Activated CD8-positive, alpha-beta memory T cell treated with anti-CD3 and anti-CD28 coated beads, Interleukin-2, amount 50 U/mL, for 24 hours (primary cell): ENCODE measurements around the gene BRF1.
"Not testable (repeated sequence)": the region's sequence is repeated elsewhere in the genome, so short reads cannot be mapped to it uniquely, and the experiment has no call there.

ENCODE experiments used
- DNase-seq: peaks from one replicate; pipeline ENCODE4 v3.0.0-alpha.2; 2020; ENCODE audit errors: extremely low read depth

BRF1 gene

GRCh38 chr14:105290621-105291346 lies 10.0 kb downstream of the BRF1 start:
- no peak for DNase-seq

GRCh38 chr14:105288936-105289335 lies 11.9 kb downstream of the BRF1 start:
- DNase-seq: not testable (repeated sequence)

DNA sequence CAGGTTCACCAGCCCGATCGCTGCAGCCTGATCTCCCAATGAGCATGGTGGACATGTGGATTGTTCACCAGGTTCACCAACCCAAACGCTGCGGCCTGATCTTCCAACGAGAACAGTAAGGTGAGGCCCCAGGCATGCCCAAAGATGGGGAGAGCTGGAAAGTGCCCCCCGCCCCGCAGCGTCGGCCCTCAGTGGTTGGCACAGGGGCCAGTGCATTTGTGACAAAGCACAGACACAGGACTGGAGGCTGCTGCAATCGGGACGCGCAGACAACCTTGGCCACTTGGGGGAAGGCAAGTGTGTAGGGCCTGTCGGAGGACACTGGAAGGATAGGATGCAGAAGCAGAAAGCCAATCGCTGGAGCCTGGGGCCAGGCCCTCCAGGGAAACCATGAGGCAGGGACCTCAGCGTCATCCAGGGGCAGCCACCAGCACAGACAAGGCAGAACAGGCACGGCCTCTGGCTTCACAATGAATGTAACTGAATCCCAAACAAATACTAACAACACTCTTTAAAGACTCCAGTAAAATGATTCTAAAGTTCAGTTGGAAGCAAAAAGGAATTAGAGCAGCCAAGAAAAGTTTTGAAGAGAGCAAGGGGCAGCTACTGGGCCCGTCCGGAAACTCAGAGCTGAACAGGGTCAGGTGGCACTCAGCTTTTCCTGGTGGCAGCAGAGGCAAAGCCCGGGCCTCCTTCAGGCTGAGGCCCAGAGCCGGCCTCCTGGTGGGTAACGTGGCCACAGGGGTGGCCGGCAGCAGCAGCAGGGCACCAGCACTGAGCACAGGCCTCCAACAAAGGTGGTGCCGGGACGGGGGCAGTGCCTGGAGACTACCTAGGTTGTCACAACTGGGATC lies 13.3 kb downstream of the BRF1 start:
- no peak for DNase-seq

GRCh38 chr14:105286759-105287144 lies 14.0 kb downstream of the BRF1 start:
- no peak for DNase-seq

- no peak for DNase-seq
Observed at GRCh38 chr14:105285174-105285573, 15.6 kb downstream of the BRF1 start.

DNA sequence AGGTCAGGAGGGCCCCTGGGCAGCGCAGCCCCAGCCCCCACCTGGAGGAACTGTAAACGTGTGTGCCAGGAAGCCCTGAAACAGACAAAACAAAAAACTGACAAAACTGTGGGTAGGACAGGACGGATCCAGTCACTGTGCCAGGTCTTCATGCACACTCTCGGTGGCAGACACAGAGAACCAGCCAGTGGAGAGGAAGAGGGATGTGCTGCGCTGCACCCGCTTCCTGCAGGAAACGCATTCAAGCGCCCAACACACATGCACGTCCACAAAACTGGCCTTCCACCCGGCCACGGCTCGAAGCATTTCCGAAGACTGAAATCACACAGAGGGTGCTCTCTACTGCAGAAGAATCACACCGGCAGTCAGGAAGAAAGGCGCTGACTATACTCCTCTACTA lies 16.9 kb downstream of the BRF1 start:
- DNase-seq: no peak

GRCh38 chr14:105283028-105283427 lies 17.8 kb downstream of the BRF1 start:
- DNase-seq: no peak

GRCh38 chr14:105282098-105282725 lies 18.6 kb downstream of the BRF1 start:
- DNase-seq: no peak

DNA sequence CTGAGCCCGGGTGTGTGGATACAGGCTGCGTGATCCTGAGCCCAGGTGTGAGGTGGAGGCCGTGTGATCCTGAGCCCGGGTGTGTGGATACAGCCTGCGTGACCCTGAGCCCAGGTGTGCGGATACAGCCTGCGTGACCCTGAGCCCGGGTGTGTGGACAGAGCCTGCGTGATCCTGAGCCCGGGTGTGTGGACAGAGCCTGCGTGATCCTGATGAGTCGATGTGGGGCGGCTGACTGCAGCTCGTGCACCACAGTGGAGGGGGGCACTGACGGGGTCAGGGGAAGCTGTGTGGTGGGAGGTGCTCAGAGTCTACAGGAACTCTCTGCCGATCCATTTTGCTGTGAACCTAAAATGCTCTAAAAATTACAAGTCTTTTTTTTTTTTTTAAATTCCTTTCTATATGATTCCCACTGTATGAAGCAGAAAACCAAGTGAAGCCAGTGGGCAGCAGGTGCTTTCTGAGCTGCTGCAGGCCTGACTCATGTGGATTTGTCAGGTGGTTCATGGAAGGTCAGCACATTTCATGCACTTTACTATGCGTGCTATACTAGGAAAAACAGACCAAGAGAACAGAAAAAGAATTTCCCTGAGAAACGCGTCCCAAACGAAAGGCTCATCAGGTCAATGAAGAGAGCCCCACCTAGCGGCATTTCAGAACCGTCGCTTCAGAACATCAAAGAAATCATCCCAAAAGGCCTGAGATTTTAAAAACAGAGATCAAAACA lies 19.3 kb downstream of the BRF1 start:
- DNase-seq: no peak

GRCh38 chr14:105280525-105280924 lies 20.3 kb downstream of the BRF1 start:
- DNase-seq: no peak

DNA sequence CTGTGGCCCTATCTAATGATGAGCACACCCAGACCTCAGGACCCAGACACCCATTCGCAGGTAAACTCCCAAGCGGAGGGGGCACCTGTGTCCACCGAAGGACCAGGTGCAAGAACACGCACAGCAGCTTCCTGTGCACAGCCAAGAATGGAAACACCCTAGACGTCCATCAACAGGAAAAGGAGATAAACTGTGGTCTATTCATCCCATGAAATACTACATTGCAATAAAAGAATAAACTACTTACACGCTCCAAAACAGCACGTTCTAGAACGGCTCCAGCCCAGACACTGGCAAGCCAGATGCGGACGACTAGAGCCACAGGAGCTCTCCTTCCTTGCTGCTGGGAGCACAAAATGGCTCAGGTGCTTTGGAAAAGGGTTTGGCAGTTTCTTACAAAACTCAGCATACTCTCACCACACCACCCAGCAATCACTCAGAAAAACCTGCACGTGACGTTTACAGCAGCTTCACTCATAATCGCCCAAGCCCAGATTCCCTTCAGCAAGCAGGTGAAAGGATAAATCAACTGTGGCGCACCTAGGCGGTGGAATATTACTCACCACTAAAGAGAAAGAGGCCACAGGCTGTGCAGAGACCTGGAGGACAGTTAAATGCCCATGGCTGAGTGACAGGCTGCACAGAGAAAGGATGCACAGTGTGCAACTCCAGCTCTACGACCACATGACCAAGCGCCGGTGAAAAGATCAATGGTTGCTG lies 21.0 kb downstream of the BRF1 start:
- no peak for DNase-seq

DNA sequence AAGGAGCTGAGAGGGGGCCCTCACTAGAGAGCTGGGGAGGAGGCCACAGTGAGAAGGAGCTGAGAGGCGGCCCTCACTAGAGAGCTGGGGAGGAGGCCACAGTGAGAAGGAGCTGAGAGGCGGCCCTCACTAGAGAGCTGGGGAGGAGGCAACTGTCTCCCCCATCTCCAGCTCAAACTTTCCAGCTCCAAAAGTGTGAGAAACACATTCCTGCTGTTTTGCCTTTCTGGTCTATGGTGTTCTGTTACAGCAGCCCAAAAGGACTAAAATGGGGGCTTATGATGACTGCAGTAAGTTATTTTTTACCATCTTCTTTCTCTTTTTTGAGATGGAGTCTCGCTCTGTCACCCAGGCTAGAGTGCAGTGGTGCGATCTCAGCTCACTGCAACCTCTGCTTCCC lies 23.4 kb downstream of the BRF1 start:
- DNase-seq: not testable (repeated sequence)

- no peak for DNase-seq
Observed at GRCh38 chr14:105275267-105275946, 25.4 kb downstream of the BRF1 start.

- DNase-seq: no peak
Observed at GRCh38 chr14:105274637-105275036, 26.2 kb downstream of the BRF1 start.

- no peak for DNase-seq
Observed at GRCh38 chr14:105273062-105273461, 27.7 kb downstream of the BRF1 start.

DNA sequence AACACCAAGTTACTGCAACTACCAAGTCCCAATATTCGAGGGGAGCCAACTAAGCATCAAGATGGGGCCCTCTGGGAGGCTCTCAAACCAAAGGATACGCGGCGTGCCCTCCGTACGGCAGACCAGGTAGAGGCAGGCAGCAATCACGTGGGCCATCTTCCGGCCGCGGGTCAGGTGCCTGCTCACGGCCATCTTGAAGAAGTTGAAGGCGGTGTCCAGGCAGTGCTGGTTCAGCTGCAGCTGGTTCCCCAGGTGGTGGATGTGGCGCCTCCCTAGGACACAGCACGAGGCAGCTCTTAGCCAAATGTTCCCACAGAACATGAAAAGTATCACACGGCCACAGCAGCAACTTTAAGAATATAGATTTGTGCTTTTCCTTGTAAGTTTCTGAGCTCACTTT lies 28.2 kb downstream of the BRF1 start:
- DNase-seq: no peak

- DNase-seq: no peak
Observed at GRCh38 chr14:105271224-105271890, 29.4 kb downstream of the BRF1 start.

DNA sequence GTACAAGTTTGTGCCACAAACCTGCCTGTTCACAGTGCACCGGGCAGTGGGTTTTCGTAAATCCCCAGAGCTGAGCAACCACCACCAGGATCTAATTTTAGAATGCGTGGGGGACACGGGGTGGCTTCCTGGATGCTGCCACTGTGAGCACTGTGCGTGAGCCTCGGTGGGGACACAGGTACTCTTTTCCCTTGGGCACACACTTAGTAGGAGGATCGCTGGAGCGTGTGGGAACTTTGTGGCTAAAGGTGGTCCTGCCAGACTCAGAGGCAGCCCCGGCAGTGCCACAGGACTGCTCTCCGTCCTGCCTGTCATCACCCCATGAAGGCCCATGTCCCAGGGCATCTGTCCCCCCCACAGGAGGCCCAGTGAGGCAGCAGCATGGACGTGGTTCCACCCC lies 31.4 kb downstream of the BRF1 start:
- DNase-seq: no peak

GRCh38 chr14:105268736-105269354 lies 32.0 kb downstream of the BRF1 start:
- no peak for DNase-seq
